ENCODE data around the gene AFF3.

DNA sequence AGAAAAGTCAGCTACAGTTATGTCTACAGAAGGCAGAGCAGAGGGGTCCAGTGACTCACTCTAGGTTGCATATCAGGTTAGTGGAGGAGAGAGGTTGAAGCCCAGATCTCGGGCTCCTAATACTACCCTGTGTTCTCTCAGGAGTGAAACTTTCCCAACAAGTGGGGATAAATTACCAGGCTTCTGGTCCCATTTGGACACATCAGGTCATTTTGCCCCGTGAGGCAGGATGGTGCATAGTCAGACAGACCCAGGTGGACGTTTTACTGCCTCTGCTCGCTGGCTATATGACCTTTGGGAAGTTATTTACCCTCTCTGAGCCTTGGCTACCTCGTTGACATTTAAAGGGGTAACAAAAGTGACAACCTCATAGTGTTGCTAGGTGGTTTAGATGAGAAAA lies 524.6 kb downstream of the AFF3 start:
- TF ChIP-seq CTCF (IDR thresholded peaks at IDR 0.05) (no peak), POLR2A (IDR thresholded peaks at IDR 0.05) (no peak)

All from right lobe of liver (tissue), 4 donors.